Bronchial epithelial cell (primary cell): Measurements from ENCODE around the gene ABLIM2. TPM values are rescaled to one million over a fixed set of nuclear protein-coding genes. Genes with fewer than 3 reads are reported as not detected.

Experiments used
- DNase-seq: peaks from one replicate; pipeline ENCODE4 v3.0.0-alpha.2; 2010; ENCODE audit warnings: low read depth
- FAIRE-seq: peaks from 2 replicates; lab custom pipeline; 2011; peaks lifted over from hg19 to GRCh38; lab: Jason Lieb, UNC
- H3K27me3 ChIP-seq: 2 replicates; pipeline ENCODE4 v1.5.1; 2011; ENCODE audit warnings: low read length; ENCODE audit not compliant: control insufficient read depth, insufficient read depth
- H3K36me3 ChIP-seq: 2 replicates; pipeline ENCODE4 v1.5.1; 2011; ENCODE audit warnings: low read length; ENCODE audit not compliant: control insufficient read depth, insufficient read depth
- H3K4me3 ChIP-seq: 2 replicates; pipeline ENCODE4 v1.5.1; 2011; ENCODE audit warnings: mild to moderate bottlenecking, low read depth, low read length, control low read depth
- CTCF ChIP-seq: IDR thresholded peaks from 2 replicates; pipeline ENCODE4 v1.5.1; 2011; ENCODE audit warnings: mild to moderate bottlenecking, moderate library complexity, low read length, control low read depth, inconsistent platforms; ENCODE audit not compliant: insufficient read depth, severe bottlenecking
- total RNA-seq: library from RNA; depleted of rRNA; stranded (reverse); fragments of >200 nt; gene quantifications from 2 replicates; pipeline ENCODE4 v1.2.1, GENCODE V29; 2014

ABLIM2 gene
- total RNA-seq, 1 donor from 2014 or later, result 1.1 TPM

- no peak for FAIRE-seq
- H3K27me3 ChIP-seq, result peaks cover 10% of the 10 kb centered on the region
These were observed 6.3 kb downstream of the ABLIM2 start for GRCh38 chr4:8152090-8152864.

GRCh38 chr4:8151165-8151650 lies 7.4 kb downstream of the ABLIM2 start:
- TF ChIP-seq CTCF, result no peak
- Histone ChIP-seq H3K4me3 (no peak overlapping the region), H3K36me3 (no peaks in the 10 kb centered on the region), H3K27me3 (peaks cover 7% of the 10 kb centered on the region)
- DNase-seq (no peak), FAIRE-seq (no peak)

More at GRCh38 chr4:8152090-8152864, 6.3 kb downstream of the ABLIM2 start:
- no peak for DNase-seq
- TF ChIP-seq CTCF, result no peak
- Histone ChIP-seq H3K4me3 (no peak overlapping the region), H3K36me3 (no peaks in the 10 kb centered on the region)

GRCh38 chr4:8150152-8151090 lies 8.2 kb downstream of the ABLIM2 start:
- no peaks in the 10 kb centered on the region for H3K36me3 ChIP-seq
- DNase-seq, result no peak
- peaks cover 7% of the 10 kb centered on the region for H3K27me3 ChIP-seq
- no peak for FAIRE-seq
- no peak for TF ChIP-seq CTCF
- H3K4me3 ChIP-seq, result no peak overlapping the region

GRCh38 chr4:8149664-8150063 lies 8.9 kb downstream of the ABLIM2 start:
- no peak overlapping the region for H3K4me3 ChIP-seq
- no peak for TF ChIP-seq CTCF
- H3K36me3 ChIP-seq, result no peaks in the 10 kb centered on the region
- H3K27me3 ChIP-seq, result peaks cover 7% of the 10 kb centered on the region
- DNase-seq (no peak), FAIRE-seq (no peak)

- FAIRE-seq (no peak), DNase-seq (no peak)
- H3K27me3 ChIP-seq, result peaks cover 9% of the 10 kb centered on the region
- H3K4me3 ChIP-seq, result no peak overlapping the region
- no peak for TF ChIP-seq CTCF
- no peaks in the 10 kb centered on the region for H3K36me3 ChIP-seq
These were observed 9.7 kb downstream of the ABLIM2 start for GRCh38 chr4:8148785-8149435.
